Measurements from ENCODE around the gene MRGPRF.
A peak's percentile ranks its signal among the peaks of the same experiment; 100 is the strongest.
"Not testable (repeated sequence)": the region's sequence is repeated elsewhere in the genome, so short reads cannot be mapped to it uniquely, and the experiment has no call there.

The MRGPRF gene

DNA sequence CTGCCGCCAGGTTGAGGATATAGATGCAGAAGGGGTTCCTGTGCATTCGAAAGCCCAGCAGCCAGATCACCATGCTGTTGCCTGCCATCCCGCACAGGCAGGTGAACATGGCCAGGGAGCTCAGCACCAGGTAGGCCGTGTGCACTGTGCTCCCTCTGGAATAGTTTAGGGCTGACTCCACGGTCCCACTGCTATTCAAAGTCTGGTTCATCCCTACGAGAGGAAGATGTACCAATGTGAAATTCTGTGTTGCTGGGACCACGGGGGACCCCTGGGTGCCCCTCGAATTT lies 32.3 kb downstream of the MRGPRF start, which contains the start of gene MRGPRD:
TSS of gene MRGPRD (minus strand) at position 211 of the 290 bp plus-strand sequence. CDS start at position 211, 0 bp downstream.
- DNase-seq = no peak

DNA sequence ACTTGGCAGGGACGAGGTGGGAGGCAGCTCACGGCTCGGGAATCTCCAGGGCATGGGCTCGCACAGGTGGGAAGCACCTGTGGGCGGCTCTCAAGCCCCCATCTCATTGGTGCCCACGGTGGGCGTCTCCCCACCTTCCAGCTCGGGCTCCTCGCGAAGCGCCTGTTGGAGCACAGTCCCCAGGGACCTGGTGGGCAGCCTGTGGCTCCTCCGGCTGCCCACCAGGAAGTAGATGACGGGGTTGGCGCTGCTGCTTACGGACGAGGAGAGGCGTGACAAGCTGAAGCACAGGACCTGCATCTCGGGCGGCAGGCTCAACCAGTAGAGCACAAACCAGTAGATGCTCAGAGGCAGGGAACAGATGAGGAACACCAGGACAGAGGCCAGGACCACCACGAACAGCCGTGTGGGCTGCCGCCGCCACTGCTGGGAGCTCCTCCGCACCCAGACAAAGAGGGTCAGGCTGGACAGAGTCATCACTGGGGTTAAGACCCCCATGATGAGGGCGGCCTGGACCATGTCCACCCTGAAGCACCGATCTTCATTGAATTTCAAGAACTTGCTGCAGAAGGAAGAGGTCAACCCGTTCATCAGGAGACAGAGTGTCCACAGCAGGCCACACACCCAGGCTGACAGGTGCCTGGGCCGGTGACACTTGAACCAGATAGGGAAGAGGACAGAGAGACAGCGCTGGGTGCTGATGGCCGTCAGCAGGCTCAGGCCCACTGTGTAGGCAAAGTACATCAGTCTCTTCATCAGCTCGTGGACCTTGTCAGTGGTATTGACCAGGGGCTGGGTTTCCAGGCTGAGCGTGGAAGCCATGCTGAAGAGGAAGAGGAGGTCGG lies 32.9 kb downstream of the MRGPRF start:
- DNase-seq = no peak

DNA sequence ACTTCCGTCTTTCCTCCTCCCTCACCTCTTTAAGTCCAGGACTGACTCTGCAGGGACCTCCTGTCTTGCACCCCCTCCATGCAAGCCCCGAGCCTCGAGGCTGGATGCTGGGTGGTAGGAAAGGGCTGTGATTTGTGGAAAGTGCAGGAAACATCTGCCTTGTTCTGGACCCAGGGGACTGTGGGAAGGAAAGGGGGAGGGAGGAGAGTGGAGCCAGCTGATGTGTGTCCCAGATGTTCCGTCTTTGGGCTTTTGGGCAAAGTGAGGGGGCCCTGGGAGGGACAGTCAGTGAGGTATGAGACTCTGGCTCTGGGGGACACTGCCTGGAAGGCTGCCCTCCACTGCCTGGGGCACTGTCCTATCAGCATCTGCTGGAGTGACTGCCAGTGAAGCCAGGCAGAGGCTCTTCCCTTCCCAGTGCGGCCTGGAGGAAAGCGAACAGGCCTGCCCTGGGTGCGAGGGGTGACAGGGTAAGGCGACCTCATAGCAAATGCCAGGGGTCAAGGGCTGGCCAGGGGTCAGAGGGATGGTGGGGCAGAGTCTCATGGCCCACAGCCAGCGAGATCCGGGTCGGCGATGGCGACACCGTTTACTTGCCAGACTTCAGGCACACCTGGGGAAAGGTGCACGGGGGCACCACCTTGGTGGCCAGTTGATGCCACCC lies 34.0 kb downstream of the MRGPRF start:
- DNase-seq = no peak

DNA sequence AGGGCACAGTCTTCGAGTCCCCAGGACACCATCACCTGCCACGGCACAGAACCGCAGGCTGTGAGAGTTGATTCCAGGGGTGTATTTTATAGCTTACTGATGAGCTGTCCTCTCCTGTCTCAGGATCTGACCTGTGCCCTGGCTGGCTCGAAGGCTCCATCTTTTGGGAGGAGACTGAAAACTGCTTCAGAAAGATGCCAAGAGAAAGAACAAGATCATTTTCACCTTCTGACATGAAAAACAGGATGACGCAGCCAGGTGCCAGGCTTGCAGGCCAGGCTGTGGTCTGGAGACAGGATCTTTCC lies 34.5 kb downstream of the MRGPRF start:
- no peak for DNase-seq

DNA sequence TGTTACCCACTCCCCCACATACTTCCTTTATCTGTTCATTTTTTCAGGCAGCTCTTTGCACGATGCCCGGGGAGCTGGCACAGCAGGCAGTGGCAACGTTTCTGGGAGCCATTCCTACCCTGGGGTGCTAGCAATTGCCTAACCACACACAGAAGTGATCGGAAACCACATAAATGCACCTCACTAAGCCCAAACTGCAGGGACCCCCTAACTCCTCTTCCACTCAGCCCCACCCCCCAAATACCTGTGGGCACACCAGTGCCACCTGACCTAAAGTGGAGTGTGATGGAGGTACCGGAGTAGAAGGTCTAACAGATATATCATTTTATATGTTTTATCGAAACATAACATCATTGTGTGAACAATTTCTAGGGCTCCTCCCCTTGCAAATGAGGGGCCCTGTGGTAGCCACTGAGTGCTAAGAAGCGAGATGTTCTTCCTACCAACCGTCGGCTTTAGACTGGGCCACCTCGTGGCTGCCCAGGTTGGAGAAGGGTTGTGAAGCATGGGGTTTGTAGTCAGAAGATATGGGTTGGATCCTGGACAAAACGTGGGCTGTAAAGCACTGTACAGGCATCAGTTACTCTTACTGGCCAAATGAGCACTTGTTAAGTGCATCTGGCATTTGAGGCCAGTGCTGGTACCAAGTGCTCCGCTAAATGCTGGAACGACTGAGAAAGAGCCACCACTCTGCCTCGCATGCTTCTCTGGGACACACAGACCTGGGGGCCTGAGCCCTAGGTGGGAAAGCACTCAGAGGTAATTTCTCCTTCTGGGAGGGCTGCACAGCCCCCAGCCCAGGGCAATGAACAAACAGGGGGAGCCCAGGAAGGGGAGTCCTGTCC lies 35.0 kb downstream of the MRGPRF start:
- DNase-seq = no peak

DNA sequence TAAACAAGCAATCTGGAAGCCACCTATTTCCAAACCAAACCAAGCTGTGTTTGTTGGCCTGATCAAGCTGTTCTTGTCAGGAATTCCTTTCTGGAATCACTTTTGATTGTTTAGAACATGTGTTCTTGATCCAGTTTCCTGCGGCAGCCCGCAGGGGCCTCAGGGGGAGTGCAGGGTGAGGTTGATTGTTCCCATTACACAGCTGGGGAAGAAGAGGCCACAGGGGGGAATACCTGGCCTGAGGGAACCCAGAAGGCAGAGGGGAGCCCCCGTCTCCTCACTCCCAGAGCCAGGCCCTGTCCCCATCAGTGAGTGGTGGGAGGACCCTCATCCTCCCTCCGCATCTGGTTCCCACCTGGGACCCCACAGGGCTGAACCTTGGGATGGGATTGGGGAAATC lies 36.5 kb downstream of the MRGPRF start:
- no peak for DNase-seq

DNA sequence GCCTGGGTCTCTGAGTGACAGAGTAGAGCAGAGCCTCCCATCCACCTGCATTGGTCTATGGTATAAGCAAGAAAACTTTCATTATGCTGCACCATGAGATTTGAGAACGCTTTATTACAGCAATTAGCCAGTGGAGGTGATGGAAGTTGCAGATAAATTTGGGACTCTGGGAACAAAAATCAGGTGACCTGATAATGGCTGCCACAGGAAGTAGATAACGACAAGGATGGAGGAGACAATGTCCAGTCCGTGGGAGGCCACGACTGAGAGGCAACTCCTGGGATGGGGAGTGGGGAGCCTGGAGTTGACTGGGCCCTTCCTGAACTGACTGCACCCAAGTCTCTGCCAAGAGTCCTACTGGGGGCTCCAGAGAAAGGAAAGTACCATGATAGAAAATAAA lies 37.0 kb downstream of the MRGPRF start:
- DNase-seq = no peak

DNA sequence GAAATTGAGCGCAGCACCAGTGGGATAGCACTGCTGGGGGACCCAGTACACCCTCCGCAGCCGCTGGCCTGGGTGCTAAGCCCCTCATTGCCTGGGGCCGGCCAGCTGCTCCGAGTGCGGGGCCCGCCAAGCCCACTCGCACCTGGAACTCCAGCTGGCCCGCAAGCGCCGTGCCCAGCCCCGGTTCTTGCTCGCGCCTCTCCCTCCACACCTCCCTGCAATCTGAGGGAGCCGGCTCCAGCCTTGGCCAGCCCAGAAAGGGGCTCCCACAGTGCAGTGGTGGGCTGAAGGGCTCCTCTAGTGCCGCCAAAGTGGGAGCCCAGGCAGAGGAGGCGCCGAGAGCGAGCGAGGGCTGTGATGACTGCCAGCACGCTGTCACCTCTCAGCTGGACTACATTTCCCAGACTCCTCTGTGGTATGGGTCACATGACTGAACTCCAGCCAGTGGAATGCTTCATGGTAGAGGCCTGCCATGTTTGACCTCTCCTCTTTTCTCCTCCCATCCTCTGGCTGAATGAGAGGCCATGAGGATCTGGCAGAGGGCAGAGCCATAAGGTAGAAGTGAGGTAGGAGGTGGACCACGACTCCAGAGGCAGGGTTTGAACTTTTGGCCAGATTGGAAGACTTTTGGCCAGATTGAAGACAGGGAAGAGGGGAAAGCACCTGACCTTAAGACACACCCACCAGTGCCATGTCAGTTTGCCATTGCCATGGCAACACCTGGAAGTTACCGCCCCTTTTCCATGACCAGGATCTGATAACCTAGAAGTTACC lies 38.4 kb downstream of the MRGPRF start:
- DNase-seq = peak in 1 of 3 experiments; percentile 3

DNA sequence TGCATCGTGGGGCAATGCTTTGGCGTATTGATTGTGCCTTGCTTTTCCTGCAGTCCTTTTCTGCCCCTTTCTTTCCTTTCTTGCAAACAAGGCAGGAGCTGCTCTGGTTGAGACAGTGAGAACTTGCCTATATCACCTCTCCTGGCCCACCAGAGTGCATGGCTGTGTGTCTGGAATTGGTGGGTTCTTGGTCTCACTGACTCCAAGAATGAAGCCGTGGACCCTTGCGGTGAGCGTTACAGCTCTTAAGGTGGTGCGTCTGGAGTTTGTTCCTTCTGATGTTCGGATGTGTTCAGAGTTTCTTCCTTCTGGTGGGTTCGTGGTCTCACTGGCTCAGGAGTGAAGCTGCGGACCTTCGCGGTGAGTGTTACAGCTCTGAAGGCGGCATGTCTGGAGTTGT lies 39.3 kb downstream of the MRGPRF start:
- DNase-seq = not testable (repeated sequence)

DNA sequence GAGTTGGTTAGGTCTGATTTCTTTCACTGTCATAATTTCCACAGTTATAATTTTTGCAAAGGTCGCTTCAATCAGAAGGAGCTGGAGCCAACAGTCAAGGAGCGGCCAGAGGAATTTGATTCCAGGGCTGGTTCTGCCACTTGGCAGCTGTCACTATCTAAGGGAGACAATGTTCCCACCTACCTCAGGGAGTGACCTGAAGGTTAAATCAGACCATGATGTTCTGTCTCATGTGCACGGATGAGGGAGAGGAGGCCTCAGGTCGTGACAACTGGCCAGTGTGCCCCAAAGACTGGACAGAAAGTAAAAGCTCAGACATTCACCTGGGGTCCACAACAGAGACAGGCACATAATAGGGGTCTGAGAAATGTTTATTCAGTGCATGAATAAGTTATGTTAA lies 39.8 kb downstream of the MRGPRF start:
- DNase-seq = no peak

DNA sequence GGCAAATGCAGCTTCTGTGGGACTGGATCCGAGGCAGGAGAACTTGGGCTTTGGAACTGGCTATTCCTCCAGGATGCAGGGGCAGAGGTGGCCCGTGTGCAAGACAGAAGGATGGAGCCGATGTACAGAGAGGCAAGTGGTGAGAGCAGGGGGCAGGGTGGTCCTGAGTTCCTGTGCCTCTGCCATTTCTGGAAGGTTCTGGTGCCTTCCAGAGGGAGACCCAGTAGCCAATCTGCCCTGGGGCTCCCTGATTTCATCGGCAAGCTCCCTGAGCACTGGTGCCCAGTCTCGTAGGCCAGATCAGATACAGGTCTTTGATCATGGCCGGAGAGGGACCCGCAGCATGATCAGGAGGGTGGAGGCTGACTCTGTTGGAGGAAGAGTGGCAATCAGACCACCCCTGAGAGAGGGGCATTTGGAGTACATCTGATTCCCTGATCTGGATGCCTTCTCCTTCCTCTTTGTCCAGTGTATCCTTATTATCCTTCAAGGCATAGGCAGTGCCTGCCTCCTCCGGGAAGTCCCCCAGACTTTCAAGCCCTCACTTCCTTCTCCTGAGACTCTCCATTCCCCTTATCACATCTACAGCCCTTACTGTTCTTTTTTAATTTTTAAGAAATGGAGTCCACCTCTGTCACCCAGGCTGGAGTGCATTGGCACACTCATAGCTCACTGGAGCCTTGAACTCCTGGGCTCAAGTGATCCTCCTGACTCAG lies 42.0 kb downstream of the MRGPRF start:
- DNase-seq = no peak

DNA sequence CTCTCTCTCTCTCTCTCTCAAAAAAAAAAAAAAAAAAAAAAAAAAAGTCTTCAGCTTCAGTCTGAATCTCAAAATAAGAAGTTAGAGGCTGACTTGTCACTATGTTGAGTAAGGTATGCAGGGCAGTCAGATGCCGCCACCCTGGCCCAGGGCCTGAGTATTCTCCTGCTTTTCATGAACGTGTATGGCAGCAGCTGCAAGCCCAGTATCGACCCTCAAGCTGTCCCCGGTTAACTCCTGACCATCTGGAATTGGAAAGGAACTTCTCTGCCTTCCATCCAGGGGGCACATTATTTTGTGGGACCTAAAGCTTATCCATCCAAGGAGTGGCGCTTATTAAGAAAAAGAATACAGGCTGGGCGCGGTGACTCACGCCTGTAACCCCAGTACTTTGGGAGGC lies 43.7 kb downstream of the MRGPRF start:
- DNase-seq = no peak

DNA sequence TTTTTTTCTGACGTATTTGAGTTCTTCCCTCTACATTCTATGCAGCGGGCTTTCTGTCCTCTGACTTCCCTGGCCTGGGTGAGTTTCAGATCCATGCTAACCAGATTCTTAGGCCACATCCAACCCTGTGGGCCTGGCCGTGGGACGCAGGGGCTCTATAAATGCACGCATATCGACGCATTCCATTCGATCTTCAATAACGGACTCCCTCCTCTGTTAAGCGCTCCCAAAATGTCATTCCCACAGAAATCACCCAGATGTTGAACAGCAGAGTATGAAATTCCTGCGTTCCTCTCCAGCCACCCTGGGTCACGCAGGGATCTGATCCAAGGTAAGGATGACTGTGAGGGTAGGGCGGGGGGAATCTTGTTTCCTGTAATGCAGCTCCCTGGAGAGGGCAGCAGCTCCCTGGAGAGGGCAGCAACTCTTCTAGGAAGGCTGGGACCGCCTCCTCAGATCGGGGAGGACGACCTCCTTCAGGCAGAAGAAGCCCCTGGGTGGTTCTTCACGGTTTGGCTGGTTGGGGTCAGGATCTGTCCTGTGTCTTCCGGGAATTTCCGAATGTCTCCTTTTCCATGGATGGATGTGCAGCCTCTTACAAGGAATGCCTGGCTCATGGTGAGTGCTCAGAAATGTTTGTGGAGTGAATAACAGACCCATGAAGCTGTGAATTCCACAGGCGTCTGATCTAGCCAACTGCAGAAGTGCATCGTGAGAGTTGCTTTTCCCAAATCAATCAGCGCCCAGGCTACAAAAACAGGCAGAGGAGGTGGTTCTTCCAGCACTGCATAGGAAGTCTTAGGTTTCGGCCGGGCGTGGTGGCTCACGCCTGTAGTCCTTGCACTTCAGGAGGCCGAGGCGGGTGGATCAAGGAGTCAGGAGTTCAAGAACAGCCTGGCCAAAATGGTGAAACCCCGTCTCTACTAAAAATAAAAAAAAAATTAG lies 44.5 kb downstream of the MRGPRF start:
- no peak for DNase-seq

DNA sequence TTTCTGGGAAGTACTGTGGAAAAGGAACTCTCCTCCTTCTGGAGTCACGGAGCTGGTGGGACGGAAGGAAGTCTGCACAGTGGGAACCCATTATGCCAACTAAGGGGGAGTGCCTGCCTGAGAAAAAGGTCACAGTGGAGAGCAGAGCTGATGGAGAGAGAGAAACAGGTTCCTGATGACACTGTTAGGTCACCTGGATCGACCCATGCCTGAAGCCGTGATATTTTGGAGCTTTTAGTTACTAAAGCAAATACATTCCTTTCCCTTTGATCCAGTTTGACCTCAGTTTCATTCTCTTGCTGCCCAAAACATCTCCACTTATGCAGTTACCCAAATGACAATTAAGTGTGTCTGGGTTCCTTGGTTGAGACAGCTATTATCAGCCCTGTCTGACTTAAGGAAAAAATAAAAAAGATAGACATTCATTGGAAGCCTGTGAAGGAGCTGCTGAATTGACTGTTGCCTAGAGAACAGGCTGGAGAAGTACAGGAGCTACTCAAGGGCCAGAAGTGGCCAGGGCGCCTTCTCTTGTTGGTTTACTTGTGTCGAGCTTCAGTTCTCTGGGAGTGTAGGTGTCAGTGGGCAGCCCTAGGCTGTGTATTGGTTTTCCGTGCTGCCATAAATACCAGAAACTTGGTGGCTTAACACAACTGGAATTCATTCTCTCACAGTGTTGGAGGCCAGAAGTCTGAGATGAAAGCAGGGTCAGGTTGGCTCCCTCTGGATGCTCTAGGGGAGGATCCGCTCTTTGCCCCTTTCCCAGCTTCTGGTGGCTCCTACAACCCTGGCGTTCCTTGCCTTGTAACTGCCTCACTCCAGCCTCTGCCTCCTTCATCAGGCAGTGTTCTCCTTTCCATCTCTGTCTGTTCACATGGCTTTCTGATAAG lies 45.9 kb downstream of the MRGPRF start:
- no peak for DNase-seq

DNA sequence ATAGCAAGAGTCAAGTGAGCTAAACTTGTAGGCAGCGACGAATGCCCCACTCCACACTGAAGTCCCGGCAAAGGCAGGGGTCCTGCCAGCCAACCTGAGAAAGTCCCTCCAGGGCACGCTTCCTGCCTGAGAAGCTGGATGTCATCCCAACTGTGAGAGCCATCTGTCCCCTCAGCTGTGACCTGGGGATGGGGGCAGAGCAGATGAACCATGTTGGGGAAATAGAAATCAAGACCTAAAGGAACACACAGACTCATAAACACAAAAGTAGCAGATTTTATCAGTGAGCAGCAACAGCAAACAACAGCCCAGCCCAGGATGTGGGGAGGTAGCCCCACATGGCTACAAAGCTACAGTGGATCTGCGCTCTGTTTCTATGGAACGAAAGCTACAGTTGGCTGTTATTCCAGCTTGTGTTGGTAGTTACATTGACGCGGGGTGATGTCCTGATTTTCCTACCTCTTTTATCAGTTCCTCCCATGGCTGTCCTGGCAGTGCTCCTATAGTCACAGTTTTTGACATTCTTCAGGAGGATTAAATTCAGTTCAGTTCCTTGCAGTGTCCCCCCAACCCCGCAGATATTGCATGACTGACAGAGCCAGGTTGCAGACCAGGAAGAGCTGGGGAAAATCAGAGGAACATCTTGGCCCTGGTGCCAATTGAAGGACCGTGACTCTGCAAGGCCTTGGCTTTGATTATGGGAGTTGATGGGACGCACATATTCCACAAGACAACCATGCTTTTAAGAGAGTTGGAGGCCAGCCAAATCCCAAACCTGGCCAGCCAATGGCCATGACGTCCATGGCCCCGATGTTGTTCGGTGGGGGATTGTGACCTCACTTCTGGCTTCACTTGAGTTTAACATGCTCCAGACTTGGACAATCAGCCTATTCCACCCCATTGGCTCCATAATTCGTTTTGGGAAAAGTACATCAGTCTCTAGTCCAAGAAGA lies 46.9 kb downstream of the MRGPRF start:
- no peak for DNase-seq

DNA sequence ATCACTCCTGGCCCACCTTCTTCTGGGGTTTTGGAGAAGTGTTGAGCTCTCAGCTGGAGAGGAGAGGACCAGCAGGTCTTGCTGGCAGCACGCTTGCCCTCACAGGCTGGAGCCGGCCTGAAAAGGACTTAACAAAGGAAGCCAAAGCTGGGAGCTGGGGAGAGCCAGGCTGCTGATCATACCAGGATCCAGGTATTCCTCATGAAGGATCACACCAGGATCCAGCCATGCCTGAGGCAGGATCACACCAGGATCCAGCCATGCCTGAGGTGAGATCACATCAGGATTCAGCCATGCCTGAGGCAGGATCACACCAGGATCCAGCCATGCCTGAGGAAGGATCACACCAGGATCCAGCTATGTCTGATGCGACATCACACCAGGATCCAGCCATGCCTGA lies 49.3 kb downstream of the MRGPRF start:
- no peak for DNase-seq

DNA sequence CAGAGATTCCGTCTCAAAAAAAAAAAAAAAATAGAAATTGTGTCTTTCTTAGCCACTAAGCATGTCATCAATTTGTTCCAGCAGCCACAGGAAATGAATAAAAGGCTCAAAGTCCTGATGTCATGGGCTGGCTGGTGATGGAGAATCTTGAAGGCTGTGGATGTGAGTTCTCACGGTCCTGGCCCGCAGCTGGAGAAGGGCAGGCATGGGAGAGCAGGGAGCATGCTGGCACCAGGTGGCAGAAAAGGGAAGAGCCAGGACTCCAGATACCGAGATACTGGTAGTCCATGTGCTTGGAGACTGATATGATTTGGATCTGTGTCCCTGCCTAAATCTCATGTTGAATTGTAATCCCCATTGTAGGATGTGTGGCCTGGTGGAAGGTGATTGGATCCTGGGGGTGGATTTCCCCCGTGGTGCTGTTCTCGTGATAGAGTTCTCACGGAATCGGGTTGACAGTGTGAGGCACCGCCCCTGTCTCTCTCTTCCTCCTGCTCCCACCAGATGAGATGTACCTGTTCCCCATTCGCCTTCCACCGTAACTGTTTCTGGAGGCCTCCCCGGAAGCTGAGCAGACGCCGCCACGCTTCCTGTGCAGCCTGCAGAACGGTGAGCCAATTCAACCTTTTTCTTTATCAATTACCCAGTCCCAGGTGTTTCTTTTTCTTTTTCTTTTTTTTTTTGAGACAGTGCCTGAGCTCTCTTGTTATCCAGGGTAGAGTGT lies 50.4 kb downstream of the MRGPRF start:
- DNase-seq = no peak

DNA sequence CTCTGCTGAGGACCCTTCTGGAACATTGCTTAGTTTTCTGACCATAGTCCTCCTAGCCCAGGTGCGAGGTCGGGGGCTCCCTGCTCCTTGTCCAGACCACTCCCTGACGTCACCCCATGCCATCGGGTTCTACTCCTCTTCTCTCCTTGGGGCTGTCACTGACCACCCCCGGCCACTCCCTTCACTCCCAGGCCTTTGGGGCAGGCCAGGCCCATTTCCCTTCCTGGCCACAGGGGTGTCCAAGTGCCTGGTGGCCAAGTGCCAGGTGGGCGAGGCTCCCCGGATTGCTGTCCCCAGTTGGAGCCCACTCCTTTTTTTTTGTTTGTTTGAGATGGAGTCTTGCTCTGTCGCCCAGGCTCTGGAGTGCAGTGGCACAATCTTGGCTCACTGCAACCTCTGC lies 51.8 kb downstream of the MRGPRF start:
- DNase-seq = no peak
